Osteoblast (primary cell): Measurements from ENCODE around the gene KDELR1. TPM values are rescaled to one million over a fixed set of nuclear protein-coding genes. Genes with fewer than 3 reads are reported as not detected.

ENCODE experiments used
- DNase-seq: peaks from one replicate; pipeline ENCODE4 v3.0.0; 2011; ENCODE audit warnings: low spot score, mixed read lengths; ENCODE audit not compliant: insufficient read length; ENCODE audit errors: missing footprints
- H2AFZ ChIP-seq: 2 replicates; pipeline ENCODE4 v1.6.0; 2011; ENCODE audit warnings: mild to moderate bottlenecking, low read length
- H3K27ac ChIP-seq: 2 replicates; pipeline ENCODE4 v1.5.1; 2011; ENCODE audit warnings: mild to moderate bottlenecking, low read depth, low read length, moderate library complexity
- H3K27me3 ChIP-seq: 2 replicates; pipeline ENCODE4 v1.6.0; 2012; ENCODE audit warnings: mild to moderate bottlenecking, control low read depth, inconsistent platforms, low read length, moderate library complexity; ENCODE audit not compliant: insufficient read depth
- H3K36me3 ChIP-seq: 2 replicates; pipeline ENCODE4 v1.5.1; 2011; ENCODE audit warnings: mild to moderate bottlenecking, low read length, control low read depth, moderate library complexity; ENCODE audit not compliant: insufficient read depth
- H3K4me1 ChIP-seq: 2 replicates; pipeline ENCODE4 v1.5.1; 2011; ENCODE audit warnings: mild to moderate bottlenecking, low read length, control low read depth, moderate library complexity; ENCODE audit not compliant: insufficient read depth
- H3K4me2 ChIP-seq: 2 replicates; pipeline ENCODE4 v1.6.0; 2011; ENCODE audit warnings: mild to moderate bottlenecking, low read length; ENCODE audit not compliant: insufficient read depth
- H3K4me3 ChIP-seq: fragments of 200-600 bp; sonication (generic); 3 replicates; pipeline ENCODE4 v1.5.1; 2012; ENCODE audit warnings: mild to moderate bottlenecking, low read length, inconsistent platforms; ENCODE audit not compliant: insufficient read depth
- H3K79me2 ChIP-seq: 2 replicates; pipeline ENCODE4 v1.6.0; 2012; ENCODE audit warnings: mild to moderate bottlenecking, low read length, control low read depth, inconsistent platforms; ENCODE audit not compliant: insufficient read depth
- H3K9me3 ChIP-seq: 2 replicates; pipeline ENCODE4 v1.5.1; 2011; ENCODE audit warnings: low read depth, low read length, control low read depth
- H4K20me1 ChIP-seq: 2 replicates; pipeline ENCODE4 v1.6.0; 2012; ENCODE audit warnings: mild to moderate bottlenecking, low read length, control low read depth; ENCODE audit not compliant: insufficient read depth
- total RNA-seq: library from RNA; depleted of rRNA; stranded (reverse); fragments of >200 nt; gene quantifications from 2 replicates; pipeline ENCODE4 v1.2.3, GENCODE V29; 2012
- TF ChIP-seq, protein P1 (sequence below): IDR thresholded peaks from 2 replicates; pipeline ENCODE4 v1.5.1; 2011; ENCODE audit warnings: mild to moderate bottlenecking, low read depth, low read length, moderate library complexity; ENCODE audit errors: extremely low read depth

The KDELR1 gene
- total RNA-seq, 1 donor: 95.2 TPM

- peak overlapping the region; percentile 65 for H3K27ac ChIP-seq
- peak; percentile 95 for DNase-seq
These were observed 33.4 kb upstream of the KDELR1 start for GRCh38 chr19:48424694-48425219.

DNA sequence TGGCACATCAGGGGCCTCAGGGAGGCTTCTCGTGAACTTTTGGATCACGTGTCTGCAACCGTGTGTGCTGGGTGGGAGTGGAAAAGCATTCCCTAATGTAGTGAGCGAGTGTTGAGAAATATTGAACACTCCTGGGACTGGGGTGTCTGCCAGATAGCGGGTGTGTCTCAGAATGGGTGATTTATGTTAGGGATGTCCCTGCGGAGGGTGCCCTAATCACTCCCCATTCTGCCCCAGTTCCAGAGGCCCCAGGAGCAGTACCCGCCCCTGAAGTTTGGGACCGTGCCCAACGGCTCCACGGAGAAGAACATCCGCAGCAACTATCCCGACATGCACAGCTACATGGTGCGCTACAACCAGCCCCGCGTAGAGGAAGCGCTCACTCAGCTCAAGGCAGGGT lies 30.2 kb upstream of the KDELR1 start:
- Histone ChIP-seq H3K36me3 (no peaks in the 10 kb centered on the region), H3K27me3 (no peaks in the 10 kb centered on the region), H3K79me2 (no peaks in the 10 kb centered on the region), H2AFZ (no peak overlapping the region), H3K27ac (no peak overlapping the region), H3K4me1 (peaks cover 7% of the 10 kb centered on the region), H4K20me1 (no peaks in the 10 kb centered on the region), H3K9me3 (no peaks in the 10 kb centered on the region), H3K4me3 (no peak overlapping the region), H3K4me2 (no peak overlapping the region)
- no peak for DNase-seq
- TF ChIP-seq, protein P1, sequence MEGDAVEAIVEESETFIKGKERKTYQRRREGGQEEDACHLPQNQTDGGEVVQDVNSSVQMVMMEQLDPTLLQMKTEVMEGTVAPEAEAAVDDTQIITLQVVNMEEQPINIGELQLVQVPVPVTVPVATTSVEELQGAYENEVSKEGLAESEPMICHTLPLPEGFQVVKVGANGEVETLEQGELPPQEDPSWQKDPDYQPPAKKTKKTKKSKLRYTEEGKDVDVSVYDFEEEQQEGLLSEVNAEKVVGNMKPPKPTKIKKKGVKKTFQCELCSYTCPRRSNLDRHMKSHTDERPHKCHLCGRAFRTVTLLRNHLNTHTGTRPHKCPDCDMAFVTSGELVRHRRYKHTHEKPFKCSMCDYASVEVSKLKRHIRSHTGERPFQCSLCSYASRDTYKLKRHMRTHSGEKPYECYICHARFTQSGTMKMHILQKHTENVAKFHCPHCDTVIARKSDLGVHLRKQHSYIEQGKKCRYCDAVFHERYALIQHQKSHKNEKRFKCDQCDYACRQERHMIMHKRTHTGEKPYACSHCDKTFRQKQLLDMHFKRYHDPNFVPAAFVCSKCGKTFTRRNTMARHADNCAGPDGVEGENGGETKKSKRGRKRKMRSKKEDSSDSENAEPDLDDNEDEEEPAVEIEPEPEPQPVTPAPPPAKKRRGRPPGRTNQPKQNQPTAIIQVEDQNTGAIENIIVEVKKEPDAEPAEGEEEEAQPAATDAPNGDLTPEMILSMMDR: no peak

More at GRCh38 chr19:48424694-48425219, 33.4 kb upstream of the KDELR1 start:
- H3K9me3 ChIP-seq: no peaks in the 10 kb centered on the region
- peak overlapping the region; percentile 69 for H3K4me2 ChIP-seq
- no peaks in the 10 kb centered on the region for H3K27me3 ChIP-seq
- H2AFZ ChIP-seq: peak overlapping the region; percentile 91
- TF ChIP-seq, protein P1: no peak
- peaks cover 7% of the 10 kb centered on the region for H3K4me1 ChIP-seq
- no peaks in the 10 kb centered on the region for H4K20me1 ChIP-seq
- H3K36me3 ChIP-seq: no peaks in the 10 kb centered on the region
- H3K4me3 ChIP-seq: peak overlapping the region; percentile 41
- no peaks in the 10 kb centered on the region for H3K79me2 ChIP-seq

DNA sequence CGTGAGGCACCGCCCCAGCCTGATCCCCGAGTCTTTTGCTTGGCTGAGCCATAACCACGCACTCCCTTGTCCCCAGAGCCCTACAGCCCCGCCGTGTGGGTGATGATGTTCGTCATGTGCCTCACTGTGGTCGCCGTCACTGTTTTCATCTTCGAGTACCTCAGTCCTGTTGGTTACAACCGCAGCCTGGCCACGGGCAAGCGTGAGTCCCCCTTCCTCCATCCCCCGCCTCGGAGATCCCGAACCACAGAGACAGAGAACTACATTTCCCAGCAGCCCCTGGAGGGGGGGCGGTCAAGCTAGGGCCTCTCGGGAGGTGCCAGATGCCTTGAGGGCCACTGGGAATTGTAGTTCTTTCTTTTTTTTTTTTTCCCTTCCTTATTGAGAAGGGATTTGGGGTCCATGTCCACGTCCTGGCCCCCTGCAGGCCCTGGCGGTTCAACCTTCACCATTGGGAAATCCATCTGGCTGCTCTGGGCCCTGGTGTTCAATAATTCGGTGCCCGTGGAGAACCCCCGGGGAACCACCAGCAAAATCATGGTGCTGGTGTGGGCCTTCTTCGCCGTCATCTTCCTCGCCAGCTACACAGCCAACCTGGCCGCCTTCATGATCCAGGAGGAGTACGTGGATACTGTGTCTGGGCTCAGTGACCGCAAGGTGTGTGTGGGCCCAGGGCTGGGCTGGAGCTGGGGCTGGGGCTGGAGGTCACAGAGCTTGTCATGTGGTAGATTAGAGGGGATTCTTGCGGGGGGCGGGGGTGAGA lies 28.0 kb upstream of the KDELR1 start:
- Histone ChIP-seq H4K20me1 (no peaks in the 10 kb centered on the region), H3K79me2 (no peaks in the 10 kb centered on the region), H3K9me3 (no peaks in the 10 kb centered on the region), H3K27me3 (no peaks in the 10 kb centered on the region), H3K27ac (no peak overlapping the region), H3K4me3 (no peak overlapping the region), H2AFZ (peak overlapping the region; percentile 45), H3K4me2 (peak overlapping the region; percentile 48), H3K36me3 (no peaks in the 10 kb centered on the region), H3K4me1 (peaks cover 5% of the 10 kb centered on the region)
- peak; percentile 88 for DNase-seq
- TF ChIP-seq, protein P1: no peak

DNA sequence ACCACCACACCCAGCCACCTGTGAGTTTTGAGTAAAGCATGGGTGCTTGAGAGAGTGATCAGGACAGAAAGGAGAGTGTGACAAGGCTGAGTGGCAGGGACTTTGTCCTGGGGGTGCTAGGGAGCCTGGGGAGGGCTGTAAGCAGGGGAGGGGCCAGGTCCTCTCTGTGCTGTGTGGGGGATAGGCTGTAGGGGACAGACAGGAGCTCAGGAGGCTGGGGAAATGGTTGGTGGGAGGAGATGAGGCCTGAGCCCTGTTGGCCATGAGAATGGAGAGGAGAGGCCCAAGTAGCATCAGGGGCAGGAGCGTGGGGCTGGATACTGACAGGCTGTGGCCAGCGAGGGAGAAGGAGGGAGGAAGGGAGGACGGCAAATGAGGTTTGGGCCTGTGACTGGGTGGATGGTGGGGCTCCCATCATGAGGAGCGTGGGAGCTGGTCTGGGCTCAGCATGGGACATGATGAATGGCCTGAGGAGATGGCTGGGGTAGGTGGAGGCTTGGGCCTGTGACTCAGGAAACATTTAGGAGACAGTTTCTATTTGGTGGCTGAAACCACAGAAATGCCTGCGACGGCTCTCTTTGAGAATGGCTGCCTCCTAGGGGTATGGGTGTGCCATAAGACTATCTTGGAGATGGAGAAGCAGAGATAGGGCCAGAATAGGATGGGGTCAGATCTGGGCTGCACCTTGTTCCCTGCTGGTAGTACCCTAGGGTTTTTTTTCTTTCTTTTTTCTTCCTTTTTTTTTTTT lies 27.1 kb upstream of the KDELR1 start:
- no peak overlapping the region for H3K4me2 ChIP-seq

More for the DNA sequence above, 27.1 kb upstream of the KDELR1 start:
- Histone ChIP-seq H3K27me3 (peaks cover 2% of the 10 kb centered on the region), H3K27ac (no peak overlapping the region), H3K4me1 (peaks cover 5% of the 10 kb centered on the region), H3K36me3 (no peaks in the 10 kb centered on the region), H2AFZ (peak overlapping the region; percentile 1), H3K79me2 (no peaks in the 10 kb centered on the region), H4K20me1 (no peaks in the 10 kb centered on the region), H3K4me3 (no peak overlapping the region), H3K9me3 (no peaks in the 10 kb centered on the region)
- DNase-seq: peak; percentile 67
- TF ChIP-seq, protein P1: peak; percentile 23
